ENCODE data around the gene SLC38A5.

The SLC38A5 gene

DNA sequence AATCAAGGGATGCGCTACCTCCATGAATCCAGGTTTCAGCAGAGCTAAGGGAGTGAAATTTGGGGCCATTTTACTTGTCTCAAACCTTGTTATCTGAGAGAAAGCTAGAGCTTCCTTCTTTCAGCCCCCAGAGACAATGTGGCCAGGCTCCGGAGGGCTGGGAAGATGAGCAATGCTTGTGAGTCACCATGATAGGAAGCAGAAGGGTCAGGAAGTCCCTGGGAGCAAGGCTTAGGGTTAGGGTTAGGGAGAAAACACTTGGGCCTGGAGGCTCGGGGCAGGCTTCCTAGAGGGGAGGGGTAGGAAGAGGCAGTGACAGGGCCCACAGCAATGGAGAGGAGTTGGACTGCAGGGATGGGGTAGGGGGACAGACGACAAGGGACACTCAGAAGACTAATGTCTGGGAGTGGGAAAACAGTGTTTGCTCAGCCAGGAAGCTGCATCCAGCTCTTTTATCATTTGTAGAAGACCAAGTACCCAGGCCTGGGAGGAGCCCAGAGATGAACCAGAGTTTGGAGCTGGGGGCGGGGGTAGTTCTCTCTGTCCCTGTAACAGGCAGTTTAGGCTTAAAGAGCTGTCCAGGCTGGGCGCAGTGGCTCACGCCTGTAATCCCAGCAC lies 22.3 kb upstream of the SLC38A5 start:
- H3K27ac ChIP-seq: peak overlapping the region; percentile 98

DNA sequence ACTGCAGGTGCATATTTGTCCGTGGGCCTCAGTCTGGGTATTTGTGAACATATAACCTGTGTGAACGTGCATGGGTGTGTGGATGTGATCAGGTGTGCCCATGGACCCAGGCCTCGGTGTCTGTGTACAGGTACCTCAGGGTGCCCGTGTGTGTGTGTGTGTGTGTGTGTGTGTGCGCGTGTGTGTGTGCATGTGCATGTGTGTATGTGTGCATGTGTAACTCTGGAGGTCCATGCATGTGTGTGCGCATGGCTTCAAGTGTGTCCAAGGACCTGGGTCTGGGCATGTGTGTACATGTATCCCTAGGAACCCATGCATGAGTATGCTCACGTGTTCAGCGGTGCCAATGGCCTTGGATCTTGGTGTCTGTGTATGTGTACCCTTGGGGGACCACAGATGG lies 21.7 kb upstream of the SLC38A5 start:
- peak overlapping the region; percentile 98 for H3K27ac ChIP-seq
- no peak for DNase-seq (ENCODE audit: low read depth, low spot score)

More for the DNA sequence above, 22.3 kb upstream of the SLC38A5 start:
- no peak for DNase-seq (ENCODE audit: low read depth, low spot score)

DNA sequence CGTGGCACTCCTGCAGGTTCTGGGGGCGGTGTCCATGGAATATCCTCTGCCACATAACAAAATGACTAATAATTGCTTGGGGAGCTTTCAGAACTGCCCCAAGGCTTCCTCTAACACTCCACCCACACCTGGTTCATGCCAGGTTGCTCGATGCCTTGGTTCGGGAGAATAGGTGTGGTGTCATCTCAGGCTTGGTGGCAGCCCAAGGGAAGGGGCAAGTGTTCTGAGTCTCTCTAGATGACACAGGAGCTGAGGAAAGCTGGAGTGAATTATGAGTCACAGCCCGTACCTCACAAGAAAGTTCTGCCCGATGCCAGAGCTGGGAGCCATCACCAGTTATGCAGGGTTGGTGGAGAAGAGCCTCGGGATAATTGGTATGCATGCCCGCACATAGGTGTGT lies 20.6 kb upstream of the SLC38A5 start:
- no peak for DNase-seq (ENCODE audit: low read depth, low spot score)
- peak overlapping the region; percentile 98 for H3K27ac ChIP-seq

GRCh38 chrX:48489892-48490291 lies 19.8 kb upstream of the SLC38A5 start:
- H3K27ac ChIP-seq: peak overlapping the region; percentile 98
- DNase-seq (ENCODE audit: low read depth, low spot score): no peak

- H3K27ac ChIP-seq: peak overlapping the region; percentile 98
- DNase-seq (ENCODE audit: low read depth, low spot score): no peak
These were observed 19.2 kb upstream of the SLC38A5 start for GRCh38 chrX:48489296-48489695.

DNA sequence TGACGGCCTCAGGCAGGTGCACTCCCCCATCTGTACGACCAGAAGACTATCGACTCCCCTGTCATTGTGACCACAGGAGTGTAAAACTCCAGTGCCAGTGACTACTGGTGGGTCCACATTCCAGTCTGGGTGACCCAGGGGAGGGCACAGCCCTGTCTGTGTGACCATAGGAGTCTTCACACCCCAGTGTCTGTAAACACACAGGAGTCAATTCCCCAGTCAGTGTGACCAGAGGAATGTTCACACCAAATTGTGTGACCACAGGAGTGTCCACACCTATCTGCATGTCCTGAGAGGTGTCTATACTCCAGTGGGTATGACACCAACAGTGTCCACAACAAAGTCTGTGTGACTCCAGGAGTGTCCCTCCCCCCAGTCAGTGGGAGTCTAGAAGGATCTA lies 18.0 kb upstream of the SLC38A5 start:
- H3K27ac ChIP-seq: peak overlapping the region; percentile 98
- DNase-seq (ENCODE audit: low read depth, low spot score): no peak

DNA sequence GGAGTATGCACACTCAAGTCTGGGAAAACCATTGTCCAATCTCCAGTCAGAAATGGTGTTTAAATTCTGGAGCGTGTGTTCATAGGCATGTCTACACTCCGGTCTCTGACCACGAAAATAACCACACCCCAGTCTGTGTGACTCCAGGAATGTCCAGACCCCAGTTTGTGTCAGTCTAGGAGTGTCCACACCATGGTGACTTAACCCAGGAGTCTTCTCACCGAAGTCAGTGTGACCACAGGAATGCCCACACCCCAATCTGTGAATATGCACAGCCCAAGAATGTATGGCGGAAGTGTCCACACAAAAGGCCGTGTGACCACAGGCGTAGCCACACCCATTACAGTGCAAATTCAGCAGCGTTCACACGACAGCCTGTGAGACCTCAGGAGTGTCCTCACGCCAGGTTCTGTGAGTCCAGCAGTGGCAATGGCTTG lies 17.3 kb upstream of the SLC38A5 start:
- H3K27ac ChIP-seq: peak overlapping the region; percentile 98
- peak; percentile 99 for DNase-seq (ENCODE audit: low read depth, low spot score)

GRCh38 chrX:48482526-48482925 lies 12.5 kb upstream of the SLC38A5 start:
- peak overlapping the region; percentile 98 for H3K27ac ChIP-seq
- no peak for DNase-seq (ENCODE audit: low read depth, low spot score)

DNA sequence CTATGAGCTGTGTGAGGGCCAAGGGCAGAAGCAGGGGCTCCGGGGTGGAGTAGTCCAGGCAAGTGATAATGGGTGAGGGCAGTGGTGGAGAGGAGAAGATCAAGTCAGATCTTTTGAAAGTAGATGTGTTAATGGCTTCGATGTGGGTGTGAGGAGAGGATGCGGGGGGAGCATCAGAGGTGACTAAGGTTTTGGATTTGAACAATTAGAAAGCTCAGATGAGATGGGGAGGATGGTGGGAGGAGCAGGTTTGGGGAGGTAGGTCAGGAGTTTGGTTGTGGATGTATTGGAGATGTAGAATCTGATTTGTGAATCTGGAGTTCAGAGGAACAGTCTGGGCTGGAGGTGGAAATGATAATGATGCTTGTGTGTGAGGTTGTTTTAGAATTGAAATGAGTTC lies 10.5 kb upstream of the SLC38A5 start:
- peak overlapping the region; percentile 17 for H3K27ac ChIP-seq
- no peak for DNase-seq (ENCODE audit: low read depth, low spot score)

GRCh38 chrX:48480142-48480541 lies 10.1 kb upstream of the SLC38A5 start:
- H3K27ac ChIP-seq: peak overlapping the region; percentile 17
- DNase-seq (ENCODE audit: low read depth, low spot score): no peak

GRCh38 chrX:48478806-48479205 lies 8.7 kb upstream of the SLC38A5 start:
- no peak for DNase-seq (ENCODE audit: low read depth, low spot score)
- peak overlapping the region; percentile 69 for H3K27ac ChIP-seq

GRCh38 chrX:48477960-48478755 lies 8.1 kb upstream of the SLC38A5 start:
- DNase-seq (ENCODE audit: low read depth, low spot score): no peak
- peak overlapping the region; percentile 69 for H3K27ac ChIP-seq

- no peak for DNase-seq (ENCODE audit: low read depth, low spot score)
- peak overlapping the region; percentile 69 for H3K27ac ChIP-seq
These were observed 6.9 kb upstream of the SLC38A5 start for GRCh38 chrX:48476919-48477318.

DNA sequence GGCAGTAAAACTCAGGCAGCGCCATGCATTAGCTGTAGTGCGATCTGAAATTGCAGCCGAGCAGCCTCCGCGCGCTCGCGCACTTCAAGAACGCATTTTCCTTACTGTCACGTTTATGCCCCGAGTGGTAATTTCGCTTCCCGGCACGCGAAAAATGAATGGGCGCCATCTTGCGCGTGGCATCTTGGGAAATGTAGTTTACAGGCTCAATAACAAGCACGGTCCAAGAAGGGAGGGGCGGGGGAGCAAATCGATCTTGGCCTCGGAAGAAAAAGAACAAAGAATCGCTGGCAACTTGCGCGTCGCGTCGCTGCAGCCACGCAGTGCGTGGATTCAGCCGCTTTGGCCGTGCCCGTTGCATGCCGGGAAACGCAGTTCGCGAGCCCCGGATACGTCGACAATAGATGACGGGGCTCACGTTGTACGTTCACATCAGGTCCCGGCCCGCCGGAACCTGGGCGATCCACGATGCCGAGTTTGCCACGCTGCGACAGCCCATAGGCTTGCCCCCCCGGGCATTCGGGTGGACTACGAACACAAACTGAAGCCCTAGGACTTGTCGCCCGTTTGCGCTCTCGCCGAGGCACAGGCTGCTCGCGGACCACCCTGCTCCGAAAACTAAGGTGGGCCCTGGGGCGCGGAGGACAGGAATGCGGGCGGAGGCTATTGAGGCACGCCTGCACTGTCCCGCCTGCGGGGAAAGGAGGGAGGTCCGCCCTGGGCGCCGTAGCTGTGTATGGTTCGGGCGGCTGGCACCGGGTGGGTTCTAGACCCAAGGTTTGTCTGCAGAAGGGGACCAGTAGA lies 5.9 kb upstream of the SLC38A5 start, which contains the start of gene FTSJ1:
Gene FTSJ1, plus strand, starts transcription at position 426 of the 804 bp plus-strand sequence. CDS start 1,849 bp downstream, outside the sequence.
- H3K27ac ChIP-seq: peak within 1 kb of the TSS; percentile 69
- no peak for DNase-seq (ENCODE audit: low read depth, low spot score)

- peak overlapping the region; percentile 69 for H3K27ac ChIP-seq
- DNase-seq (ENCODE audit: low read depth, low spot score): no peak
These were observed 5.2 kb upstream of the SLC38A5 start for GRCh38 chrX:48475296-48475695.

DNA sequence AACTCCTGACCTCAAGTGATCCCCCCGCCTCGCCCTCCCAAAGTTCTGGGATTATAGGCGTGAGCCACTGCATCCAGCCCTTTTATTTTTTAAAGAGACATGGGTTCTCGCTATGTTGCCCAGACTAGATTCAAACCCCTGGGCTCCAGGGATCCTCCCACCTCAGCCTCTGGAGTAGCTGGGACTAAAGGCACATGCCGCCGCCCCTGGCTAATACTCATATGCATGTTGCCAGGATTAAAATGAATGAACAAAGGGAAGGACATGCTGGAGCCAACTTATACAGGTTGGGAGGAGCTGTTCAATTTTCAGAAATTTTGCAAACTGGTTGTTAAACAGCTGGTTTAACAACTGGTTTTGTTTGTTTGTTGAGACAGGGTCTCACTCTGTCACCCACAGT lies 4.5 kb upstream of the SLC38A5 start:
- no peak for DNase-seq (ENCODE audit: low read depth, low spot score)
- peak overlapping the region; percentile 69 for H3K27ac ChIP-seq

DNA sequence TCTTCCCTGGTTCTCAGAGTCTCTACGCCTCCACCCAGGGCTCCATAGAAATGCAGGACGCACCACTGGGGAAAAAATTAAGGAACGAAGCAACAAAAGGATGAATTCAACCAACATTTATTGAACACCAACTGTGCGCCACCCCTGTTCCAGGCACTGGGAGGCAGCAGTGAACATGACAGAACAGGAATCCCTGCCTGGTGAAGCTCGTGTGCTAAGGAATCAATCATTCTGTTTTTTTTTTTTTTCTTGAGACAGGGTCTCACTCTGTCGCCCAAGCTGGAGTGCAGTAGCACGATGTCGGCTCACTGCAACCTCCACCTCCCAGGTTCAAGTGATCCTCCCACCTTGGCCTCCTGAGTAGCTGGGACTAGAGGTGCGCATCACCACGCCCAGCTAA lies 4.1 kb upstream of the SLC38A5 start:
- DNase-seq (ENCODE audit: low read depth, low spot score): no peak
- peak overlapping the region; percentile 69 for H3K27ac ChIP-seq

- H3K27ac ChIP-seq: no peak overlapping the region
- DNase-seq (ENCODE audit: low read depth, low spot score): no peak
These were observed 3.6 kb upstream of the SLC38A5 start for GRCh38 chrX:48473704-48473990.

DNA sequence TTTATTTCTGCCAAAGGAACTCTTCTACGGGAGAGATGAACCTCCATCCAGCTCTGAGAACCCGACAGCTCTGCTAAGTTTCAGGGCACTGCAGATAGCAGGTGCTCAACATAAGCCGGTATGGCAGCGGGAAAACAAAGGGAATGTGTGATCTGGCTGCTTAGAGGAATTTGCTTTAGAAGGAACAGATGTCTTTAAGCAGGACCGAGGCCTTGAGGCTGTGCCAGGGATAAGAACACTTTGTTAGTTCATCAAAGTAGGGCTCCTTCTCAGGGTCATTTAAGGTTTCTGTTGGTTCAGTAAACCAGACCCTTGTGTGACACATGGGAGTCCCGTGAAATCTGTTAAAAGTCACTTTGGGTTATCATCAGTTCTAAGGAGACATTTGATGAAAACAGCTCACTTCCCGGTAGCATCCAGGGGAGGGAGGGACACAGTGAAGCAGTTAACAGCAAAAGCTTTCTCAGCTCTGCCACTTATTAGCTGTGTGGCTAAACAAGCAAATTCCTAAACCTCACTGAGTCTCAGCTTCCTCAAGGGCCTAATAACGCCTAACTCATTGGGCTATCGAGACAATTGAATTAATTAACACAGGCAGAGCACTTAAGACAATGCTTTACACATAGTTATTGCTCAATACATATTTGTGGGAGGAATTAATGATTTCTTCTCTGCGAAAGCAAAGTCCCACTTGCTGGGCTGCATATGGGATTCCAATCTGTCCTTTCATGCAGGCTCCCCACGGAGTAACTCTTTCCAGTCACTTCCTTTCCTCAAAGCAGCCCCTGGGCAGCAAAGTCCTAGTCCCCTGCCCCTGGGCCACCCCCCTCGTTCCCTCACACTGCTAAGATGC lies 3.0 kb upstream of the SLC38A5 start:
- H3K27ac ChIP-seq: no peak overlapping the region
- DNase-seq (ENCODE audit: low read depth, low spot score): no peak

- no peak for DNase-seq (ENCODE audit: low read depth, low spot score)
- H3K27ac ChIP-seq: no peak overlapping the region
These were observed 2.2 kb upstream of the SLC38A5 start for GRCh38 chrX:48472225-48472624.

All from epithelial cell of prostate (primary cell).